Measurements from ENCODE around the gene DNAH10.
A peak's percentile ranks its signal among the peaks of the same experiment; 100 is the strongest.

The DNAH10 gene

DNA sequence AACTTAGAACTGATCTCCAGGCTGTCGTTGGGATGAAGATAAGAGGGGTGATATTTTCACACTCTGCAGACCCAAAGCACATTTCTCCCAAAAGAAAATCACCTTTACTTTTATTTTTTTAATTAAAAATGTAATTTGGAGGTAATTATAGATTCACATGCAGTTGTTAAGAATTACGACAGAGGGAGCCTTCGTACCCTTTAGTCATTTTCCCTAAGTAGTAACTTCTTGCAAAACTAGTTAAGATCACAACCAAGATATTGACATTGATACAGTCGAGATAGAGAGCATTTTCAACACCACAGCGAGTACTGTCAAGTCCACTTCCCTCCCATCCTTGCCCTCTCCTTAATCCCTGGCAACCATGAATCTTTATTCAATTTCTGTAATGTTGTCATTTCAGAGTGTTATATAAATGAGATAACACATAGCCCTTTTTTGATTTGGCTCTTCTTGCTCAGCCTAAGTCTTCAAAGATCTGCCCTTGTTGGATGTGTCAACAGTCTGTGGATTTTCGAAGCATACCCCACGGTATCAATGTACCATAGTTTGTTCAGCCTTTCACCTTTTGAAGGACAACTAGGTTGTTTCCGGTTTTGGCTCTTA is 39.6 kb downstream of the DNAH10 start:
- DNase-seq: no peak

DNA sequence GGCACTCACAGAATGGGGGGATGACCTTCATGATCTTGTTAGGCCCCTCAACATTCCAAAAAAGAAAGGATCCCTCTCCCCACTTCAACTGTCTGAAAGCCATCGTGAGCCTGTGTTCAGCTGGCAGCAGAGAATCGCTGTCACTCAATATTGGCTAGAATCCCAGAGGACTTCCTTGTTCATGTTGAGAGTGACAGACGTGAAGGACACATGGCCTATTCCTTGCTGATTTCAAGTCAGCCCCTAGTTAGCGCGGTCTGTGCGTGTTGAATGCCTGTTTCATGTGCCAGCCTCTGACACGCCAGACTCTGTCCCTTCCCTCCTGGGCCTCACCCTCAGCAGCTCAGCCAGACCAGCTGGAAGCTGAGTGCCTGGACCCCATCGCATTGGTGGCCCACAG is 43.1 kb downstream of the DNAH10 start:
- no peak for DNase-seq

- no peak for DNase-seq
Observed at GRCh38 chr12:123807002-123807401, 44.9 kb downstream of the DNAH10 start.

DNA sequence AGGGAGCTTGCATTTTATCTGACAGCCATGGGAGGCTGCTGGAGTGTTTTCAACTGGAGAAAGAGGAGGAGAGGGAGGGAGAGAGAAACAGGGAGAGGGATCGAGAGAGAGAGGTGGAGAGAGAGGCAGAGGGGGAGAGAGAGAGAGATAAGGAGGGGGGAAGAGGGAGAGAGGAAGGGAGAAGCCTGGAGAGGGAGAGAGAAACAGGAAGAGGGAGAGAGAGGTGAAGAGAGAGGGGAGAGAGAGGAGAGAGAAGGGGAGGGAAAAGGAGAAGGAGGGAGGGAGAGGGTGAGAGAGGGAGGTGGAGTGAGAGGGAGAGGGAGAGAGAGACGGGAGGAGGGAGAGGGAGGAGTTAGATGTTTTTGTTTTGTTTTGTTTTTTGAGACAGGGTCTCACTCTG is 45.6 kb downstream of the DNAH10 start:
- DNase-seq: no peak

- peak; percentile 2 for DNase-seq
Observed at GRCh38 chr12:123808167-123808566, 46.1 kb downstream of the DNAH10 start.

DNA sequence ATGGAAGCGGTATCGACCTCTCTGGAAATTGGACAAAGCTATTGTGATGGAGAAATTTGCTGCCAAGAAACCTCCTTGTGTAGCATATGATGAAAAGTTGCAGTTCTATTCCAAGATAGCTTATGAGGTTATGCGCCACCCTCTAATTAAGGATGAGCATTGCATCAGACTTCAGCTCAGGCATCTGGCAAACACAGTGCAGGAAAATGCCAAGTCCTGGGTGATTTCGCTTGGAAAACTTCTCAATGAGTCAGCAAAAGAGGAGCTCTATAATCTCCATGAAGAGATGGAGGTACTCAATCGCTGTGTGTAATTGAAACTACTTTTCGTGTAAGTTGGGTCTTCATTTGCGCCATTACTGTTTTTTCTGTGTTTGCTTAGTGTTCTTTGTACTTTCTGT is 51.2 kb downstream of the DNAH10 start:
- no peak for DNase-seq

DNA sequence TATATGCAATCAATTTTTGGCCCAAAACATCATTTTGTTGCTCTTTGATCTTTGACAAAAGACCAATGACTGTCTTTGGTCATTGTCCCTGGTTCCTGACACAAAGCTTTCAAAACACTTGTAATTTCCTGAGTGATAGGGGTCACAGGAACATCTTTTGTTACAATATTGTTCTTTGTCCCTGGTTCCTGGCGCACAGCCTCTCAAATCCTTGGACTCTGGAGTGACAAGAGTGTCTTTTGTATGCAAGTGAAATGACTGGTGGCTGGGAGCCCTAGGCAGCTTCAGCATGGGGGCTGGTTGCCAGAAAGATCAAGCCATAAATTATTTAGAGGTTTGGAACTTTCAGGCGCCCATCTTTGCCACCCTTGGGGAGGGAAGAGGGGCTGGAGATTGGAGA is 53.9 kb downstream of the DNAH10 start:
- no peak for DNase-seq

DNA sequence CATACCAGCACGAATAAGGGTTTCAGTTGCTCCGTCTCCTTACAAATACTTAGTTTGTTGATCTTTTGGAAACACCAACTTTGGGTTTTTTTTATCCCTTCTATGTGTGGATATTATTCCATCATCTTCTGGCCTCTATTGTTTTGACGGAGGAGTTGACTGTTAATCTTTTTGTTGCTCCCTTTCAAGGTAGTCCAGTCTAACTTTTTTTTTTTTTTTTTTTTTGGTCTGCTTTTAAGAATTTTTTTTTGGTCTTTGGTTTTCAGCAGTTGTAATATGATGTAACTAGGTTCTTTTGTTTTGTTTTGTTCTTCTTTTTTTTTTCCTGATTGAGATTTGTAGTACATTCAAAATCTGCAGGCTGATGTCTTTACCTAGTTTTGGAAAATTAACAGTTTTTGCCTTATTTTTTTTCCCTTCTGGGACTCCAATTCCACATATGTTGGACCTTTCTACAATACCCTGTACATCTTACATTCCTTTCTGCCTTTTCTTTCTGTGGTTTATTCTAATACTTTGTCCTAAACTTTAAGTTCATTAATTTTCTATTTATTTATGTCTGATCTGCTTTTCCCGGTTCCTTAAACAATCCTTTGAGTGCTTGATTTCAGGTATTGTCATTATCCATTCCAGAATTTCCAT is 54.9 kb downstream of the DNAH10 start:
- no peak for DNase-seq

DNA sequence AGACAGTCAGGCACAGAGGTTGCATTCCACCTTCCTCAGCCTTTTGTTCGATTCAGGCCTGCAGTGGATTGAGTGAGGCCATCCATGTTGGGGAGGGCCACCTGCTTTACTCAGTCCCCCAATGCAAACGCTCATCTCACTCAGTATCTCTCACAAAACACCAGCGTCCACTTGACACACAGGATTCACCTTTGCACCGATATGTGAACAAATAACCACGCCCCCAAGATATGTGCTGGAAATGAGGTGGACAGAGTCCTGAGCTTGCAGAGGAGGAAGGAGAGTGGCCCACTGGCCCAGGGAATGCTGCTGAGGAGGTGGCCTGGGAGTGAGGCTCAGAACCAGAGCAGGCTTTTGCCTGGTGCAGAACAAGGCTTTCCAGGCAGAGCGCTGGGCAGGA is 60.7 kb downstream of the DNAH10 start:
- no peak for DNase-seq

GRCh38 chr12:123828120-123828519 is 66.0 kb downstream of the DNAH10 start:
- no peak for DNase-seq

- no peak for DNase-seq
Observed at GRCh38 chr12:123828854-123829547, 66.9 kb downstream of the DNAH10 start.

GRCh38 chr12:123829561-123829960 is 67.5 kb downstream of the DNAH10 start:
- no peak for DNase-seq

GRCh38 chr12:123830675-123831074 is 68.6 kb downstream of the DNAH10 start:
- DNase-seq: no peak

DNA sequence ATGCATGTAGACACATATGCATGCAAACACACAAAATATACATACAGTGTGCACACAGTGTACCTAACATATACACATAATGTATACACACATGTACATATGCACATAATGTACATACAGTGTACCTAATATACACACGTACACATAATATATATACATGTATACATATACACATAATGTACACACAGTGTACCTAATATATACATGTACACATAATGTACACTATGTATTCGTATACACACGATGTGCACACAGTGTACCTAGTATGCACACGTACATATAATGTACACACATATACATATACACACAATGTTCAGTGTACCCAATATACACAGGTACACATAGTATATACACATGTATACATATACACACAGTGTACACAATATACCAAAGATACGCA is 70.0 kb downstream of the DNAH10 start:
- no peak for DNase-seq

DNA sequence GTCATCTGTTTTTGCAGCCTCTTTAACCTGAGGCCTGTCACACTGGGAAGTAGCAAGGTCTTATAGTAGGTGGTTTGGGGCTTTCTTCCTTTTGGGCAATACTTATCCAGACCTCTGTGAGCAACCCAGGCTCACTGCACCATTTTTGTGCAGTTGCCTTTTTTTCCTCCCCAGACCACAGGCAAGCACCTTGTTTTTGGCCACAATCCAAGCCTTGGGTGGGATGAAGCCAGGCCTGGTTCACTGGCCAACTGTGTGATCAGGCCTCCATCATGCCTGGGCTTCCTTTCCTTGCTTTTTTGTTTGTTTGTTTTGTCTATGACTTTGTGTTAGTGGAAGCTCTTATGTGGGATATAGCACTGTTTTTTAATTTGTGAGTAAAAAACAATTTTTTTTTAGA is 71.7 kb downstream of the DNAH10 start:
- no peak for DNase-seq

GRCh38 chr12:123834845-123835244 is 72.7 kb downstream of the DNAH10 start:
- DNase-seq: no peak

GRCh38 chr12:123836292-123836691 is 74.2 kb downstream of the DNAH10 start:
- DNase-seq: no peak

GRCh38 chr12:123839826-123840225 is 77.7 kb downstream of the DNAH10 start:
- DNase-seq: no peak

- DNase-seq: no peak
Observed at GRCh38 chr12:123840765-123841425, 78.8 kb downstream of the DNAH10 start.

- DNase-seq: no peak
Observed at GRCh38 chr12:123843912-123844748, 82.0 kb downstream of the DNAH10 start.

- DNase-seq: no peak
Observed at GRCh38 chr12:123845881-123846280, 83.8 kb downstream of the DNAH10 start.

DNA sequence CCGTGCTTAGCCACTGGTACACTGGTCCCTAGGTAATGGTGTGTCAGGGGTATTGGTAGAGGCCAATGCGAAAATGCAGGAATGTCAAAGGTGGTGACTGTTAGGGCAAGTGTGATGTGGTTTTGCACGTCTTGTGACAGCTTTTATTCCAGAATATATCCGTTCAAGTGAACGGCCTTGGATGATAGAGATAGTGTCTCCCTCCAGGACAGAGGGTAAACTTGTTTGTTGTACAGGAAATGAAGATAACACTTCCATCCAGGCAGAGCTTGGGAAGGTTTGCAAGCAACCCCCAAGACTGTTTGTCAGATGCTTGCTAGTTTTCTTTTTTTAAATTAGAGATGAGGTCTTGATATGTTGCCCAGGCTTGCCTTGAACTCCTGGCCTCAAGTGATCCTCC is 84.2 kb downstream of the DNAH10 start:
- no peak for DNase-seq

GRCh38 chr12:123847019-123847418 is 84.9 kb downstream of the DNAH10 start:
- DNase-seq: no peak

Data from NCI-H345 (cell line).